GM21786 (cell line): Measurements from ENCODE around the gene MAPK8.
"Not testable (repeated sequence)": the region's sequence is repeated elsewhere in the genome, so short reads cannot be mapped to it uniquely, and the experiment has no call there.

Source experiments
- ATAC-seq: cut with Tn5 transposase; IDR thresholded peaks from one replicate; pipeline ENCODE4 v1.9.1; 2021; ENCODE audit not compliant: unreplicated experiment

Gene MAPK8

DNA sequence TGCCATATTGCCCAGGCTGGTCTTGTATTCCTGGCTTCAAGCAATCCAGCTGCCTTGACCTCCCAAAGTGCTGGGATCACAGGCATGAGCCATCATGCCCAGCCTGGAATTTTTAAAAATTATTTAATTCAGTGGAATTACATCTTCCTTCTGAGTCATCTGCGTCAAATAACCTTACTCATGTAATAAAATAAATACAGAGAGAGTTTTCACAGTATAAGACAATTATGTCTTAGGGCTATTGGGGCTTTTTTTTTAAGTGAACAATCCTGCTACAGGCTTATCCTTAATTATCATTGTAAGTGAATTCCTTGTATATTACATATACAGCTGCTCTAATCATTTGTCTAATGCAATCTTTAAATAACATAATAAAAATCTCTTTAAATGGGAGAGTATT lies 108.3 kb downstream of the MAPK8 start:
- no peak for ATAC-seq

- ATAC-seq = no peak
Measured at GRCh38 chr10:48416584-48417232, 110.2 kb downstream of the MAPK8 start.

GRCh38 chr10:48417374-48417773 lies 110.9 kb downstream of the MAPK8 start:
- ATAC-seq = no peak

DNA sequence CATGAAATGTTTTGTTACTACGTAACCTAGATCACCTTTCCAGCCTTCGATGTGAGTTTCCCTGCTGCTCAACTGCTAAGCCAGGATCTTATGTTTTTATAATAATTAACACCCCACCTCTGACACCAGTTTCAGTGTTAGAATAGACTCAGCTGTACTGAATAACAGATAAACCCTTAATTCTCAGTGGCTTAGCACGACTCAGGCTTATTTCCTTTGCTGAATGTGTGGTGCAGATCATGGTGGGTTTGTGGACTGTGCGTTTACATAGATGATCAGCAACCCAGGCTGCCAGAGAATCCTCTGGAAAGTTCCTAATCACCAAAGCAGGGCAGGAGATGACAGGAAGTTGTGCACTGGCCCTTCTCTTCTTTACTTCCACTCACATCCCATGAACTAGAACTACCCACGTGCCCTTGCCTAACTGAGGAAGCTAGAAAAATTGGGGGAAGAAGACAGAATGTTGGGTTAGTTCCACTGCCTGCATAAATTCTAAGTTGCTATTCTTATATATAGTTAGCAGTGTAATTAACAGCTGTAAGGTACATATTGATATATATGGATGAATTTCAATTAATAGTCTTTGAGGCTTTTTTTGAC lies 111.8 kb downstream of the MAPK8 start:
- ATAC-seq = no peak

GRCh38 chr10:48419714-48420113 lies 113.2 kb downstream of the MAPK8 start:
- no peak for ATAC-seq

DNA sequence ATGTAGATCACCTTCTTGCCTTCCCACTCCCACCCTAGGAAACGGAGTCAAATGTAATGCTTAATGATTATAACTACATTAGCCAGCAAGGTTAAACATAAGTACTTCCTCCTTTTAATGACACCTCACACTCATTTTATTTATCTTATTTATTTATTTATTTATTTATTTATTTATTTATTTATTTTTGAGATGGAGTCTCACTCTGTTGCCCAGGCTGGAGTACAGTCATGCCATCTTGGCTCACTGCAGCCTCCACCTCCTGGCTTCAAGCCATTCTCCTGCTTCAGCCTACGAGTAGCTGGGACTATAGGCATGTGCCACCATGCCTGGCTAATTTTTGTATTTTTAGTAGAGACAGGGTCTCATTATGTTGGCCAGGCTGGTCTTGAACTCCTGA lies 115.4 kb downstream of the MAPK8 start:
- not testable (repeated sequence) for ATAC-seq

- ATAC-seq = no peak
Measured at GRCh38 chr10:48423884-48424283, 117.4 kb downstream of the MAPK8 start.

- ATAC-seq = no peak
Measured at GRCh38 chr10:48428896-48429295, 122.4 kb downstream of the MAPK8 start.

DNA sequence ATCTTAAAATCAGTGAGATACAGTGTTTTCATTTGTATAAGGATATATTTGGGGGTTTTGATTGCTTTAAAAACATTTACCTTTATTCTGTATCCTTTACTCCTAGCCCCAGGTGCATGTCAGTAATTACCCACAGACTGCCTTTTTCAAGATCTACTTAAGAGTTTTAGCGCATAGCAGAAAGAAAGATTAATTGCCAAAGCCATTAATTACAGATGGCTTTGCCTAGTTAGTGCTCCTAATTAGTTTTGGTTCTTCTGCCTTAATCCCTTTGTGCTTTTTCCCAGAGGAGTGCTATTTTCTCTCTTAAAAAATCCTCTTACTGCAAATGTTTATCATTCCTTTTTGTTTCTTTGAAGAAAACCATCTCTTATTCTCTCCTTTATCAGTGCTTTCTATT lies 122.8 kb downstream of the MAPK8 start:
- no peak for ATAC-seq

DNA sequence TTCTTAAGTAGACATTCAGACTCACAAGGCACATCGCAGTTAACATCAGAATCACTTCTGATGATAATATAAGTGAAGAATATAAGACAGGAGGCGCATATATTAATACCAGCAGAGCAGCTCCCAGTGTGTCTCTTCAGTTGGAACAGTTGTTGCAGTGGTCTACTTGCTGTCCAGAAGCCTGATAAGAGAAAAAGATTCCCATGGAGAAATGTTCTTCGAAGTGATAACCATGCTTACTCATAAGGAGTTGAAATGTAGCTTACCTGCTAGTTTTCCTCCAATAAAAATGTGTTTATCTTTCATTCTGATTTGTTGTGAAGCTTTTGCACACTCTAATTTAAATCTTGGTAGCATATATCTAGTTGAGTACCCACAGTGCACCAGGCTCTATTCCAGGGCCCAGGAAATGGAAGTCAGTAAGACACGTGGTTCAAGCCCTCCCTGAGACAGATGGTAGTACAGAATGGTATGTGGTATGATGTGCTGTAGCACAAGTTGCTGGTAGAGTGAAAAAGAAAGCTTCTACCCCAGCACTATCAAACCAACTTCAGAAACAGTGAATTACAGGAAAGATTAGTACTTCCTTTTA lies 124.0 kb downstream of the MAPK8 start:
- no peak for ATAC-seq

DNA sequence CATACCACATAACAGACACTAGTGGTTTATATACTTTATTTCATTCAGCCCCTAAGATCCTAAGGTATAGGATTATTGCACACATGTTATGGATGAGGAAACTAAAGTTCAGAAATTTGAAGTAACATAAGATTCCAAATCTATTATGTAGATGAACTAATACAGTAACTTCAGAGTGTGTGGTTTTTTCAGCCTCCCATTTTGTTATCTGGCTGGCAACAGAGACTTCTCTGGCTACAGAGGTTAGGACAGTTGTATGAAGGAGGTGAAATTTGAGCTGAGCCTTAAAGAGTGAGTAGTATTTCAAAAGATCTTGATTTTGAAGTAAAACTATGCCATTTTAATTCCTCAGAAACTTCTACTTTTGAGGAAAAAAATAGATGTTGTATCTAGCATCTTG lies 125.4 kb downstream of the MAPK8 start:
- ATAC-seq = no peak

DNA sequence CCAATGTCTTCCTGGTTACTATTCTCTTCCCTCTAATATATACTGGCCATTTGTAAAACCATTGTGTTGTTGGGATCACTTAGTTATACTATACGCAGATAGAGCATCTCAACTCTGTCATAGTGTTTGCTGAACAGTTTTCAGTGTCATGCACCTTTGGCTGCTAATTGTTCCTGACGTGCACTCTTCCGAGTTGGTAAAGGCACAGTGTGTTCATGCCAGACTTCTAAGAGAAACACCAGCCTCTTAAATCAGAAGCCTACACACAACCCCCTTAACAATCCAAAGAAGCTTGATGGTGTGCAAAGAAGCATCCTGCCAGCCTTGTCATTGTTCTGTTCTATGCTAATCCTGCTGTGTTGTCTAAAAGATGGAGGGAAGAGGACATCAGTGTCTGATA lies 131.1 kb downstream of the MAPK8 start:
- ATAC-seq = no peak

- ATAC-seq = no peak
Measured at GRCh38 chr10:48439031-48439430, 132.6 kb downstream of the MAPK8 start.

DNA sequence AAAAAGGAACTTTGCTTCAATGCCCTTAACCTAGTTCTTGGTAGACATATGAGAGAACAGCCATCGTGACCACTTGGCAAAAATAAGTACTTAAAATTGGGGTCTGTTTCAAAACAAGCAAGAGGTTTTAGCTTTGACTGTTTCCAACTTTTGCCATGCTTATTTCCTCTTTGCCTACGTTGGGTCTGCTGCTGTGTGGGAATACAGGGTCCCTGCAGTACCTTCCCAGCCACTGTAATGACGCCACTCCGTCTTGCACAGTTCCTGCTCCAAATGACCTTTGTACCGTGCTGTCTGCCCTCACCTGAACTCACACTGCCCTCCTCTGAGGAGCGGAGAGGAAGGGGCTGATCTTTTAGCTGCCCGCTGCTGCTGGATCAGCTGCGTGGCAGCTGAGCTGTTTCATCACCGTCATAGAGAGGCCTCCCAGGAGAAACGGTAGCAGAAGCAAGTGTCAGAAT lies 133.1 kb downstream of the MAPK8 start:
- no peak for ATAC-seq

DNA sequence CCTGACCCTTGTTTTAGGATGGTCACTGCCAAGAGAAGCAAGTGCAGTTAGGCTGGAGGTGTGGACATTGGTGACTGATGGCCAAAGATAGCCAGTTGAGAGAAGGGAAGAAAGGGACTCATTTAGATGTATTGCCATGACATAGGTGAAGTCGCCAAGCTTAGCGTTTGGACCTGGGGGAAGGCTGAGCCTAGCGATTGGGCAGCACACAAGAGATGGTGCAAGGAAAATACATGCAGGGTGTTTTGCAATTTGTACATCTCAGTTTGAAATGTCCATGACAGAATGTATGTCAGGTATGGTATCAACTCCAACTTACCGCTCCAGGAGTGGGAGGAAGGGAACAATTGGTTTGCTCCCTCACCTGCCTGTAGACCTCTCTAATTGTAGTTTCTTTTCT lies 134.3 kb downstream of the MAPK8 start:
- no peak for ATAC-seq

GRCh38 chr10:48442090-48442808 lies 135.8 kb downstream of the MAPK8 start:
- ATAC-seq = no peak

DNA sequence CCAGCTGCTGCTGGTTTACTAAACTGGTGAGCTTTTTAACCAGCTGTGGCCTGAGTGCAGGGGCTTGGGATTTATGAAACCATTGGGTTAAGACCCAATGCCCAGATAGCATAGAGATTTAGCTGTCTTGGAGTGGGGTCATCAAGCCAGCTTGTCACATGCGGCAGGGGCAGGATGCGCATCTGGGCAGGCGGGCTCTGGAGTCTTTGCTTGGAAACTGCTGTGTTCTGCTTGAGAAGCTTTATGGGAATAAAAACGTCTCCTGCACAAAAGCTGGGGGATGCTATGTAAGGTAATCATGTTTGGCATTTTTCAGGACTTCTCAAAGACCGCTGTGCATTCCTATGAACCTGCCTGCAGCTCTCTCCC lies 136.3 kb downstream of the MAPK8 start:
- no peak for ATAC-seq

GRCh38 chr10:48444266-48444665 lies 137.8 kb downstream of the MAPK8 start:
- no peak for ATAC-seq

DNA sequence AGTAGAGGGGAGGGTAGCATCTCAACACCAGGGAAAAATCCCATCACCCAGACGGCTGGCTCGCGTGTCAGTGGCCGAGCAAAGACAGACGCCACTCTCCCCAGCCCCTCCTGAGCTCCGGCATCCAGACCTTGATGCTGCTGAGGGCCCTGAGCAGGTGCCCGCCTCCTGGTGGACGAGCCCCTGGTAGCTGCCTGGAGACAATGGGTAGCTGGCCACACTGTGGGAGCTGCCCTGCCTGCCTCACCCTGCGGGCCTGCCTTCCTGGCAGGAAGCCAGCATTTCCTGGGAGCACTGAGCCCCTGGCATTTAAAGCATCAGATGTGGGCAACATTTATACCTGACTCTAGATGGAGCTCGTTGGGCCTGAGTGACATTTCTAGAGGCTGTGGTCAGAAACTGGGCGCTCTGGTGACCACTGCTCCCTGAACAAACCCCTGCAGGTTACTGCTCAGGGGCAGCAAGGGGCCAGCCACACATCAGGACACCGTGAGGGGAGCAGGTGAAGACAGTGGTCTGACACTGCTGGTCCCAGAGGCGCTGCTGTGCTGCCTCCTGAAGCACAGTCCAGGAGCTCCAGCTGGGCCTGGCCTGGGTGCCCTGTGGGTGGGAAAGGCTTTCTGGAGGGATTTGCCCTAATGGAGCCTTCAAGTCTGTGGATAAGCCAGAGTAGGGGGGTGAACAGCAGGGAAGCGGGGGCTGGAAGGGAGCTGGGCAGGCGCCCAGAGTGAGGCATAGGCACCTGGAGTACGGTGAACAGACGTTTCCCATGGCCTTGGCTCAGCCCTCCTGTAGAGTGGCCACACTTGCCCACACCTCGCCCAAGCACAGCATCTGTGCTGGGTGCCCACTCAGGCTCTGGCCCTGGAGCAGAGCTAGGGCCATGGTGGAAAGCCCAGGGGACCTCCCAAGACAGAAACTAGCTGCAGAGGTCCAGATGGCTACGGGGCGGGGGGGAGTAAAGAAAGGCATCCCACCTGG lies 138.7 kb downstream of the MAPK8 start:
- ATAC-seq = no peak

DNA sequence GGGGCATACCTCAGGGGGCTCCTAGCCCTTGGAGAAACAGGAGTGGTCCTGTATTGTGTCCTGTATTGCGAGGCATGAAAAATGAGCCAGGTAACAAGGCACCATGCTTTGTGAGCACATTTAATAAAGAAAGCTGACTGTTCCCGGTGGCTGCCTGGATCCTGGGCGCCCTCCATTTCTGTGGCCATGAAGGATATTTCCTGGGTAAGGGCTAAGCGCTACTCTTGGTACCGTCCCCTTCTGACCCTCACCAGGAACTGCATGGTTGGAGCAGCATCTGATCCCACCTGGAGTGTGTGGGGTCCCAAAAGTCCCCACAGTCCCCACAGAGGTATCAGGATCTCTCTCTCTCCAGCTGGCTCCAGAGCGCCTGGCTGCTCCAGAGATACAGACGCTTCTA lies 139.5 kb downstream of the MAPK8 start:
- no peak for ATAC-seq

DNA sequence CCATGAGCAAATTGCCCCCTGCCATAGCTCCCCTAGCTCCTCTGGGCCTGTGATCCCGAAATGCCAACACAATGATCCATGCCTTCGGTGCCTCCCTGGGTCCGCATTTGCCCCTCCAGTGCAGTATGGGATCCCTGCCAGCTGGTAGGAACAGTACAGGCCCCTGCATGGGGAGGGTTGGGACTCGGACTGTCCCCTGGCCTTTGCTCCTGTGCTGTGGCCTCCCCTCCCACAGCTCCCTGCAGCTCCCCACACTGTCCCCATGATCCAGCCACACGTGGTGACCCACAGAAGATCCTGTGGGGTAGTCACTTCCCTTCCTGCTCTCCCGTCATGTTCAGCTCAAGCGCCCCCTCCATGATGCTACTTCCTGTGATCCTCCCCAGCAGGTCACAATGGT lies 140.3 kb downstream of the MAPK8 start:
- no peak for ATAC-seq
